SK-N-SH (cell line): Measurements from ENCODE around the gene PPP1R14B. TPM values are rescaled to one million over a fixed set of nuclear protein-coding genes. Genes with fewer than 3 reads are reported as not detected.

Experiments used
- CTCF ChIA-PET: fragments of 300-600, 350-600 bp; formaldehyde crosslinking; extraction: SDS; loops from one replicate; lab custom pipeline; 2021; lab: Yijun Ruan, JAX
- POLR2A ChIA-PET: fragments of 350-600 bp; sonication (Branson Sonifier 250); formaldehyde crosslinking; extraction: SDS; loops from one replicate; lab custom pipeline; 2020; ENCODE audit warnings: antibody characterized with exemption, inconsistent platforms; lab: Yijun Ruan, JAX
- DNase-seq: peaks from one replicate; pipeline ENCODE4 v3.0.0; 2012
- H2AFZ ChIP-seq: fragments of 200-600 bp; sonication (generic); 2 replicates; pipeline ENCODE4 v1.8.1; 2016; ENCODE audit warnings: antibody characterized with exemption, mild to moderate bottlenecking, low read depth
- H3F3A ChIP-seq: fragments of 200-600 bp; sonication (generic); replicated peaks from 2 replicates; pipeline ENCODE3; 2016; ENCODE audit warnings: antibody characterized with exemption, mild to moderate bottlenecking; ENCODE audit not compliant: insufficient read depth
- H3K27ac ChIP-seq, 2 experiments: fragments of 200-500 bp in 1 of 2; fragments of 200-600 bp in 1 of 2; sonication (Bioruptor generic) in 1 of 2; sonication (generic), shearing (Covaris generic) in 1 of 2; 2 replicates each; pipeline versions ENCODE4 v1.5.1 to v1.6.1; 2014 to 2016; ENCODE audit warnings: low read depth in 2 of 2, inconsistent platforms in 1 of 2, low read length in 1 of 2, mild to moderate bottlenecking in 1 of 2, mixed read lengths in 1 of 2
- H3K27me3 ChIP-seq: fragments of 200-600 bp; sonication (generic), shearing (Covaris generic); 2 replicates; pipeline ENCODE4 v1.6.1; 2016; ENCODE audit warnings: mixed run types; ENCODE audit not compliant: insufficient read depth
- H3K36me3 ChIP-seq, 2 experiments: fragments of 200-500 bp in 1 of 2; fragments of 200-600 bp in 1 of 2; sonication (Bioruptor generic) in 1 of 2; sonication (generic) in 1 of 2; replicated peaks in 1 of 2; 2 replicates each; pipeline versions ENCODE3 to v1.5.1; 2014 to 2016; ENCODE audit warnings: low read length in 1 of 2, mild to moderate bottlenecking in 1 of 2; ENCODE audit not compliant: insufficient read depth in 2 of 2, control insufficient read depth in 1 of 2
- H3K4me1 ChIP-seq, 2 experiments: fragments of 200-500 bp in 1 of 2; fragments of 200-600 bp in 1 of 2; sonication (Bioruptor generic) in 1 of 2; sonication (generic), shearing (Covaris generic) in 1 of 2; 2 replicates each; pipeline versions ENCODE4 v1.5.1 to v1.6.1; 2014 to 2016; ENCODE audit warnings: low read depth in 1 of 2, low read length in 1 of 2, mixed run types in 1 of 2; ENCODE audit not compliant: insufficient read depth in 2 of 2, control insufficient read depth in 1 of 2
- H3K4me2 ChIP-seq: fragments of 200-600 bp; sonication (generic), shearing (Covaris generic); 2 replicates; pipeline ENCODE4 v1.6.1; 2017; ENCODE audit warnings: mixed run types
- H3K4me3 ChIP-seq, 2 experiments: fragments of 200-500 bp in 1 of 2; fragments of 200-600 bp in 1 of 2; sonication (Bioruptor generic) in 1 of 2; sonication (generic), shearing (Covaris generic) in 1 of 2; 2 replicates each; pipeline versions ENCODE4 v1.5.1 to v1.8.1; 2014 to 2016; ENCODE audit warnings: low read depth in 2 of 2, inconsistent platforms in 1 of 2, low read length in 1 of 2, mild to moderate bottlenecking in 1 of 2, mixed read lengths in 1 of 2, moderate library complexity in 1 of 2
- H3K79me2 ChIP-seq: fragments of 200-600 bp; sonication (generic); 2 replicates; pipeline ENCODE4 v1.8.1; 2017; ENCODE audit warnings: mild to moderate bottlenecking; ENCODE audit not compliant: insufficient read depth
- H3K9ac ChIP-seq: fragments of 200-600 bp; sonication (generic); 2 replicates; pipeline ENCODE4 v1.6.1; 2017; ENCODE audit warnings: mixed run types
- H3K9me2 ChIP-seq: fragments of 200-600 bp; sonication (generic); 2 replicates; pipeline ENCODE4 v1.6.1; 2017; ENCODE audit warnings: mixed run types
- H3K9me3 ChIP-seq: fragments of 200-600 bp; sonication (generic); 2 replicates; pipeline ENCODE4 v1.6.1; 2017; ENCODE audit warnings: mixed run types, mild to moderate bottlenecking, moderate library complexity
- H4K20me1 ChIP-seq: fragments of 200-600 bp; sonication (generic); 2 replicates; pipeline ENCODE4 v1.6.1; 2017; ENCODE audit warnings: mild to moderate bottlenecking, mixed run types; ENCODE audit not compliant: insufficient read depth
- CHD2 ChIP-seq: fragments of 150-350 bp; IDR thresholded peaks from 2 replicates; pipeline ENCODE4 v1.6.1; 2018; ENCODE audit warnings: low read length; ENCODE audit not compliant: partially characterized antibody
- EP300 ChIP-seq, 2 experiments: IDR thresholded peaks; 2 replicates each; pipeline versions ENCODE4 v1.4.0 to v1.6.1; 2012; ENCODE audit warnings: borderline replicate concordance in 1 of 2, low read depth in 1 of 2, low read length in 1 of 2
- EZH2phosphoT487 ChIP-seq: fragments of 200-600 bp; sonication (generic); IDR thresholded peaks from 2 replicates; pipeline ENCODE4 v1.6.1; 2017; ENCODE audit warnings: low read depth, mixed run types, mild to moderate bottlenecking, antibody characterized with exemption, moderate library complexity, borderline replicate concordance
- FOXM1 ChIP-seq: IDR thresholded peaks from 2 replicates; pipeline ENCODE4 v1.4.0; 2012; ENCODE audit warnings: low read depth, mild to moderate bottlenecking
- GATA2 ChIP-seq: sonication (generic); formaldehyde crosslinking; IDR thresholded peaks from 2 replicates; pipeline ENCODE4 v1.5.0; 2020; ENCODE audit warnings: mild to moderate bottlenecking, missing genetic modification reagents
- JUND ChIP-seq: IDR thresholded peaks from 2 replicates; pipeline ENCODE4 v1.4.0; 2012
- MXI1 ChIP-seq: IDR thresholded peaks from 2 replicates; pipeline ENCODE4 v1.6.1; 2012; ENCODE audit warnings: mild to moderate bottlenecking, low read depth, low read length, improper control_type of control experiment
- RCOR1 ChIP-seq: fragments of 150-350 bp; IDR thresholded peaks from 2 replicates; pipeline ENCODE4 v1.6.1; 2017; ENCODE audit warnings: antibody characterized with exemption, low read length
- RXRA ChIP-seq: IDR thresholded peaks from 2 replicates; pipeline ENCODE4 v1.4.0; 2012; ENCODE audit warnings: low read depth, mild to moderate bottlenecking, borderline replicate concordance
- SIN3A ChIP-seq: IDR thresholded peaks from 2 replicates; pipeline ENCODE4 v1.6.1; 2012; ENCODE audit warnings: low read depth, mild to moderate bottlenecking, low read length, moderate library complexity, borderline replicate concordance
- SMC3 ChIP-seq: IDR thresholded peaks from 2 replicates; pipeline ENCODE4 v1.6.1; 2012; ENCODE audit warnings: low read depth, low read length, improper control_type of control experiment
- TAF1 ChIP-seq: IDR thresholded peaks from 2 replicates; pipeline ENCODE4 v1.6.1; 2012; ENCODE audit warnings: low read depth, mild to moderate bottlenecking, low read length, moderate library complexity, borderline replicate concordance
- TEAD4 ChIP-seq: IDR thresholded peaks from 2 replicates; pipeline ENCODE4 v1.4.0; 2012; ENCODE audit warnings: mild to moderate bottlenecking, borderline replicate concordance; ENCODE audit not compliant: insufficient read depth
- YY1 ChIP-seq: IDR thresholded peaks from 2 replicates; pipeline ENCODE4 v1.4.0; 2012; ENCODE audit warnings: low read depth, mild to moderate bottlenecking
- WGBS: methylation state at CpG from one replicate; pipeline ENCODE4 v1.1.6; 2017; ENCODE audit warnings: low lambda C conversion rate; 5-methylcytosine and 5-hydroxymethylcytosine counted together
- polyA plus RNA-seq, 3 experiments: library from polyadenylated mRNA; depleted of rRNA; stranded (reverse); fragments of >200 nt; gene quantifications; 2 replicates each; pipeline ENCODE4 v1.2.3, GENCODE V29; 2012
- TF ChIP-seq, protein P1 (sequence below): fragments of 150-350 bp; IDR thresholded peaks from 2 replicates; pipeline ENCODE4 v1.6.1; 2017; ENCODE audit warnings: antibody characterized with exemption, low read length, low read depth, borderline replicate concordance
- TF ChIP-seq, protein P2 (sequence below): fragments of 200-600 bp; sonication (generic); IDR thresholded peaks from 2 replicates; pipeline ENCODE4 v1.6.1; 2017; ENCODE audit warnings: antibody characterized with exemption, mild to moderate bottlenecking, moderate library complexity
- TF ChIP-seq, protein P3 (sequence below): IDR thresholded peaks from 2 replicates; pipeline ENCODE4 v1.4.0; 2012; ENCODE audit warnings: low read depth

The PPP1R14B gene
- polyA plus RNA-seq, 1 of the 3 experiments (the other 2 are of a cell fraction): 523 TPM

DNA sequence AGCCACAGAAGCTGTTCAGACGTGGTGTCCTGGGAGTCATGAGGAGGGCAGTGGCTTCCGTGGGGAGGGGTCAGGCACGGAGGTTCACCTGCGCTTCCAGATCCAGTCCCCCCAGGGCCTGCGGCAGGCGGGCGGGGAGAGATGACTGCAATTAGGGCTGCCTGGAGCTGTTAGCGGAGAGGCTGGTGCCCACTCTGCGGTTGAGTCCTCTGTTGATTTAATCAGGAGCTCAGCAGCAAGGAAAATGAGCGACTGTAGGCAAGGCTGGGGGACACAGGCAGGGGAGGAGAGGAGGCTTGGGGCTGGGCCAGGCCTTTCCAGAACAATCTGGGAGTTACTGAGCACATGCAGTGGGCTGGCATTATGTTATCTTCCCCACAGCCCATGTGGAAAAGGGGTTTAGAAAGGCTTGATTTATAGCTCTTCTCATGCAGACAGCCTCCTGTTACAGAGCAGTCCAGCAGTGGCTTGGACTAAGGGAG lies 17.7 kb upstream of the PPP1R14B start:
- Histone ChIP-seq H2AFZ (no peak overlapping the region), H3K9ac (no peak overlapping the region), H3K79me2 (no peaks in the 10 kb centered on the region; the same call in none of the 2 replicates), H3K4me3 (no peak overlapping the region), H3K9me2 (no peaks in the 10 kb centered on the region), H3K36me3 (peaks cover 27 to 31% of the 10 kb centered on the region in 2 experiments), H3F3A (peaks cover 16% of the 10 kb centered on the region), H3K4me2 (no peak overlapping the region), H3K4me1 (peaks cover 12 to 55% of the 10 kb centered on the region in 2 experiments; a peak in 3 of 4 replicates), H3K27me3 (no peaks in the 10 kb centered on the region), H4K20me1 (no peaks in the 10 kb centered on the region), H3K9me3 (no peaks in the 10 kb centered on the region), H3K27ac (peak overlapping the region in 1 of 2 experiments; percentile 94; a peak in 2 of 4 replicates)
- peak; percentile 83 for DNase-seq
- ChIA-PET CTCF (interaction anchor here (0.9 to 5.7 kb wide), 12 partner anchors 11 to 496 kb away, joined by 3 to 119 read pairs (median 6); partner anchors contain the start of genes NUDT22, PLCB3, PPP1R14B and TRPT1), POLR2A (interaction anchor here (1.0 to 2.8 kb wide), 9 partner anchors 9 to 53 kb away, joined by 3 to 41 read pairs (median 5); partner anchors contain the start of genes FKBP2, NUDT22, PLCB3 and PPP1R14B)
- TF ChIP-seq TEAD4 (no peak), EP300 (IDR thresholded peaks at IDR 0.05; ENCODE audit: borderline replicate concordance in 1 of 2, low read depth in 1 of 2, low read length in 1 of 2) (peak in 1 of 2 experiments; percentile 96; a peak in 2 of 4 replicates), RXRA (no peak), FOXM1 (no peak), SMC3 (peak; percentile 6; the same call in 1 of the 2 replicates), YY1 (no peak), EZH2phosphoT487 (no peak), CHD2 (peak; percentile 60), MXI1 (peak; percentile 88), JUND (no peak), SIN3A (no peak), GATA2 (CRISPR knock-in tag) (peak; percentile 93), RCOR1 (peak; percentile 78), TAF1 (no peak)
- TF ChIP-seq, protein P1, sequence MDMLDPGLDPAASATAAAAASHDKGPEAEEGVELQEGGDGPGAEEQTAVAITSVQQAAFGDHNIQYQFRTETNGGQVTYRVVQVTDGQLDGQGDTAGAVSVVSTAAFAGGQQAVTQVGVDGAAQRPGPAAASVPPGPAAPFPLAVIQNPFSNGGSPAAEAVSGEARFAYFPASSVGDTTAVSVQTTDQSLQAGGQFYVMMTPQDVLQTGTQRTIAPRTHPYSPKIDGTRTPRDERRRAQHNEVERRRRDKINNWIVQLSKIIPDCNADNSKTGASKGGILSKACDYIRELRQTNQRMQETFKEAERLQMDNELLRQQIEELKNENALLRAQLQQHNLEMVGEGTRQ: no peak
- TF ChIP-seq, protein P2, sequence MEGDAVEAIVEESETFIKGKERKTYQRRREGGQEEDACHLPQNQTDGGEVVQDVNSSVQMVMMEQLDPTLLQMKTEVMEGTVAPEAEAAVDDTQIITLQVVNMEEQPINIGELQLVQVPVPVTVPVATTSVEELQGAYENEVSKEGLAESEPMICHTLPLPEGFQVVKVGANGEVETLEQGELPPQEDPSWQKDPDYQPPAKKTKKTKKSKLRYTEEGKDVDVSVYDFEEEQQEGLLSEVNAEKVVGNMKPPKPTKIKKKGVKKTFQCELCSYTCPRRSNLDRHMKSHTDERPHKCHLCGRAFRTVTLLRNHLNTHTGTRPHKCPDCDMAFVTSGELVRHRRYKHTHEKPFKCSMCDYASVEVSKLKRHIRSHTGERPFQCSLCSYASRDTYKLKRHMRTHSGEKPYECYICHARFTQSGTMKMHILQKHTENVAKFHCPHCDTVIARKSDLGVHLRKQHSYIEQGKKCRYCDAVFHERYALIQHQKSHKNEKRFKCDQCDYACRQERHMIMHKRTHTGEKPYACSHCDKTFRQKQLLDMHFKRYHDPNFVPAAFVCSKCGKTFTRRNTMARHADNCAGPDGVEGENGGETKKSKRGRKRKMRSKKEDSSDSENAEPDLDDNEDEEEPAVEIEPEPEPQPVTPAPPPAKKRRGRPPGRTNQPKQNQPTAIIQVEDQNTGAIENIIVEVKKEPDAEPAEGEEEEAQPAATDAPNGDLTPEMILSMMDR: no peak
- TF ChIP-seq, protein P3, sequence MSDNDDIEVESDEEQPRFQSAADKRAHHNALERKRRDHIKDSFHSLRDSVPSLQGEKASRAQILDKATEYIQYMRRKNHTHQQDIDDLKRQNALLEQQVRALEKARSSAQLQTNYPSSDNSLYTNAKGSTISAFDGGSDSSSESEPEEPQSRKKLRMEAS: no peak
- WGBS: 71% methylated on average over 7 of the region's 10 CpGs
